Measurements from ENCODE around the gene WNT16.

WNT16 gene

GRCh38 chr7:121329191-121330052 lies 622 bp downstream of the WNT16 start:
- no peak for DNase-seq
- no peaks in the 10 kb centered on the region for H3K36me3 ChIP-seq (replicated peaks)
- TF ChIP-seq, protein P1, sequence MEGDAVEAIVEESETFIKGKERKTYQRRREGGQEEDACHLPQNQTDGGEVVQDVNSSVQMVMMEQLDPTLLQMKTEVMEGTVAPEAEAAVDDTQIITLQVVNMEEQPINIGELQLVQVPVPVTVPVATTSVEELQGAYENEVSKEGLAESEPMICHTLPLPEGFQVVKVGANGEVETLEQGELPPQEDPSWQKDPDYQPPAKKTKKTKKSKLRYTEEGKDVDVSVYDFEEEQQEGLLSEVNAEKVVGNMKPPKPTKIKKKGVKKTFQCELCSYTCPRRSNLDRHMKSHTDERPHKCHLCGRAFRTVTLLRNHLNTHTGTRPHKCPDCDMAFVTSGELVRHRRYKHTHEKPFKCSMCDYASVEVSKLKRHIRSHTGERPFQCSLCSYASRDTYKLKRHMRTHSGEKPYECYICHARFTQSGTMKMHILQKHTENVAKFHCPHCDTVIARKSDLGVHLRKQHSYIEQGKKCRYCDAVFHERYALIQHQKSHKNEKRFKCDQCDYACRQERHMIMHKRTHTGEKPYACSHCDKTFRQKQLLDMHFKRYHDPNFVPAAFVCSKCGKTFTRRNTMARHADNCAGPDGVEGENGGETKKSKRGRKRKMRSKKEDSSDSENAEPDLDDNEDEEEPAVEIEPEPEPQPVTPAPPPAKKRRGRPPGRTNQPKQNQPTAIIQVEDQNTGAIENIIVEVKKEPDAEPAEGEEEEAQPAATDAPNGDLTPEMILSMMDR (IDR thresholded peaks at IDR 0.05; ENCODE audit: low read depth, low read length, missing control alignments) = peak; percentile 58
- peak overlapping the region; percentile 64 for H3K4me3 ChIP-seq (ENCODE audit: low read depth, low read length)
- H3K27me3 ChIP-seq (replicated peaks) = no peaks in the 10 kb centered on the region
- H3K27ac ChIP-seq = no peak overlapping the region
- in situ Hi-C loops (cut with HindIII; ENCODE audit: low pct_ligation_motif_present, low sequenced_read_pairs) = loop anchor here (25.0 kb wide), 2 partner anchors 192 to 342 kb away; partner anchors contain the start of gene CPED1

- no peaks in the 10 kb centered on the region for H3K27me3 ChIP-seq (replicated peaks)
- in situ Hi-C loops (cut with HindIII; ENCODE audit: low pct_ligation_motif_present, low sequenced_read_pairs) = loop anchor here (25.0 kb wide), 2 partner anchors 193 to 343 kb away; partner anchors contain the start of gene CPED1
- DNase-seq = no peak
- H3K4me3 ChIP-seq (ENCODE audit: low read depth, low read length) = peak overlapping the region; percentile 64
- TF ChIP-seq, protein P1 (IDR thresholded peaks at IDR 0.05; ENCODE audit: low read depth, low read length, missing control alignments) = peak; percentile 1
- H3K36me3 ChIP-seq (replicated peaks) = no peaks in the 10 kb centered on the region
- no peak overlapping the region for H3K27ac ChIP-seq
Observed at GRCh38 chr7:121330053-121330833, 1.4 kb downstream of the WNT16 start.

- no peak for DNase-seq
- TF ChIP-seq, protein P1 (IDR thresholded peaks at IDR 0.05; ENCODE audit: low read depth, low read length, missing control alignments) = no peak
- no peaks in the 10 kb centered on the region for H3K27me3 ChIP-seq (replicated peaks)
- H3K4me3 ChIP-seq (ENCODE audit: low read depth, low read length) = no peak overlapping the region
- H3K36me3 ChIP-seq (replicated peaks) = no peaks in the 10 kb centered on the region
- H3K27ac ChIP-seq = no peak overlapping the region
- in situ Hi-C loops (cut with HindIII; ENCODE audit: low pct_ligation_motif_present, low sequenced_read_pairs) = loop anchor here (25.0 kb wide), 2 partner anchors 194 to 344 kb away; partner anchors contain the start of gene CPED1
Observed at GRCh38 chr7:121331048-121331447, 2.2 kb downstream of the WNT16 start.

- H3K27me3 ChIP-seq (replicated peaks) = no peaks in the 10 kb centered on the region
- no peak overlapping the region for H3K27ac ChIP-seq
- in situ Hi-C loops (cut with HindIII; ENCODE audit: low pct_ligation_motif_present, low sequenced_read_pairs) = loop anchor here (25.0 kb wide), 2 partner anchors 194 to 344 kb away; partner anchors contain the start of gene CPED1
- H3K4me3 ChIP-seq (ENCODE audit: low read depth, low read length) = no peak overlapping the region
- TF ChIP-seq, protein P1 (IDR thresholded peaks at IDR 0.05; ENCODE audit: low read depth, low read length, missing control alignments) = no peak
- no peak for DNase-seq
- no peaks in the 10 kb centered on the region for H3K36me3 ChIP-seq (replicated peaks)
Observed at GRCh38 chr7:121331574-121331973, 2.8 kb downstream of the WNT16 start.

DNA sequence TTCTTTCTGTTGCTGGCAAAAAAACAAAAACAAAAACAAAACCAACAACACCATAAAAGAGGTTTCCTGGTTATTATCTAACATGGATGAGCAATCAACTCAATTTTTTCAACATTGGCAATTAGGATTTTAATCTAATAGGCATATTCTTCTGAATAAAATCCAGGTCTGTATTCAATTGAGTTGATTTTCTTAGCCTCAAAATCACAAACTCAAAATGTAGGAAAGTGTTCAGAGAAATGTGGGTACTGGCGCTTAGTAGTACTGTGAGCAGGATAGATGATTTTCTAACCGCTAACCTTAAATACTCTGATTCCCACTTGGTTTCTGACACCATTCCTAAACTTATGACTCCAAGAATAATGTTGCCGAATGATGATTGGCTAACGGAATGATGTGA lies 5.6 kb downstream of the WNT16 start:
- Histone ChIP-seq H3K4me3 (ENCODE audit: low read depth, low read length) (no peak overlapping the region), H3K27me3 (replicated peaks) (no peaks in the 10 kb centered on the region), H3K36me3 (replicated peaks) (no peaks in the 10 kb centered on the region), H3K27ac (no peak overlapping the region)
- TF ChIP-seq, protein P1 (IDR thresholded peaks at IDR 0.05; ENCODE audit: low read depth, low read length, missing control alignments) = no peak
- in situ Hi-C loops (cut with HindIII; ENCODE audit: low pct_ligation_motif_present, low sequenced_read_pairs) = loop anchor here (25.0 kb wide), 2 partner anchors 197 to 347 kb away; partner anchors contain the start of gene CPED1
- DNase-seq = no peak
